Measurements from ENCODE around the gene RAB7B. TPM values are rescaled to one million over a fixed set of nuclear protein-coding genes. Genes with fewer than 3 reads are reported as not detected.

The RAB7B gene
- total and polyA plus RNA-seq, 4 donors = 0.08 to 0.89 (median 0.20) TPM; not detected in 1

DNA sequence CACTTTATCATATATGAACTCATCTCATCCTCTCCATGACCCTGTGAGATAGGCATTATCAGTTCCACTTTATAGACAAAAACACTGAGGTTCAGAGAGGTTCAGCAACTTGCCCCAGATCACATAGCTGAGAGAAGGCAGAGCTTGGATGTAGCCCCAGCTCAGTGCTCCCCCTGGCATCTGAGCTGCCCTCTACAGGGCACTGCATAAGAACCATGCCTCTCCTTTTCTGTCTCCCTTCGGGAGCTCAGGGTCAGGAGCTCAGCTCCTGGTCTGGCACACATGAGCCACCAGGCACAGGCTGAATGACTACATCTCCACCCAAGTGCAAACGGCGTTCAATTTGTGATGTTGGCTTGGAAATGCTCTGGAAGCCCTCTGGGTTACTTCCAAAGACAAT is 16.9 kb downstream of the RAB7B start:
- WGBS = 82% methylated on average over 3 of the region's 3 CpGs
- no peak for DNase-seq (ENCODE audit: low spot score)
- Histone ChIP-seq H3K27ac (ENCODE audit: low read depth in 1 of 2, low read length in 2 of 2) (no peak overlapping the region), H3K9me3 (ENCODE audit: control insufficient read depth in 4 of 4, low read length in 3 of 4) (no peaks in the 10 kb centered on the region), H3K4me3 (ENCODE audit: low read depth in 1 of 3, low read length in 3 of 3) (no peak overlapping the region), H3K9ac (ENCODE audit: low read depth in 1 of 2, low read length in 2 of 2) (no peak overlapping the region), H3K4me1 (ENCODE audit: control insufficient read depth in 4 of 4, insufficient read depth in 4 of 4, low read length in 3 of 4) (peaks cover 0 to 6% (median 1%) of the 10 kb centered on the region in 4 donors), H3K36me3 (ENCODE audit: control insufficient read depth in 4 of 4, insufficient read depth in 3 of 4, low read depth in 1 of 4, low read length in 3 of 4) (no peaks in the 10 kb centered on the region), H3K27me3 (ENCODE audit: control insufficient read depth in 4 of 4, insufficient read depth in 4 of 4, low read length in 3 of 4) (no peaks in the 10 kb centered on the region)
- TF ChIP-seq GABPA (IDR thresholded peaks at IDR 0.05 in 1 of 2, conservative IDR thresholded peaks at IDR 0.05 in 1 of 2) = no peak
- TF ChIP-seq YY1 (IDR thresholded peaks at IDR 0.05) = no peak
- TF ChIP-seq FOXA1 (IDR thresholded peaks at IDR 0.05) = no peak
- TF ChIP-seq FOXA2 (IDR thresholded peaks at IDR 0.05) = no peak
- TF ChIP-seq, protein P1, sequence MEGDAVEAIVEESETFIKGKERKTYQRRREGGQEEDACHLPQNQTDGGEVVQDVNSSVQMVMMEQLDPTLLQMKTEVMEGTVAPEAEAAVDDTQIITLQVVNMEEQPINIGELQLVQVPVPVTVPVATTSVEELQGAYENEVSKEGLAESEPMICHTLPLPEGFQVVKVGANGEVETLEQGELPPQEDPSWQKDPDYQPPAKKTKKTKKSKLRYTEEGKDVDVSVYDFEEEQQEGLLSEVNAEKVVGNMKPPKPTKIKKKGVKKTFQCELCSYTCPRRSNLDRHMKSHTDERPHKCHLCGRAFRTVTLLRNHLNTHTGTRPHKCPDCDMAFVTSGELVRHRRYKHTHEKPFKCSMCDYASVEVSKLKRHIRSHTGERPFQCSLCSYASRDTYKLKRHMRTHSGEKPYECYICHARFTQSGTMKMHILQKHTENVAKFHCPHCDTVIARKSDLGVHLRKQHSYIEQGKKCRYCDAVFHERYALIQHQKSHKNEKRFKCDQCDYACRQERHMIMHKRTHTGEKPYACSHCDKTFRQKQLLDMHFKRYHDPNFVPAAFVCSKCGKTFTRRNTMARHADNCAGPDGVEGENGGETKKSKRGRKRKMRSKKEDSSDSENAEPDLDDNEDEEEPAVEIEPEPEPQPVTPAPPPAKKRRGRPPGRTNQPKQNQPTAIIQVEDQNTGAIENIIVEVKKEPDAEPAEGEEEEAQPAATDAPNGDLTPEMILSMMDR (IDR thresholded peaks at IDR 0.05; ENCODE audit: low read depth, low read length, missing input control) = no peak
- no peak for TF ChIP-seq TAF1 (conservative IDR thresholded peaks at IDR 0.05)
- no peak for TF ChIP-seq EGR1 (IDR thresholded peaks at IDR 0.05; ENCODE audit: low read depth in 2 of 2)
- TF ChIP-seq, protein P2, sequence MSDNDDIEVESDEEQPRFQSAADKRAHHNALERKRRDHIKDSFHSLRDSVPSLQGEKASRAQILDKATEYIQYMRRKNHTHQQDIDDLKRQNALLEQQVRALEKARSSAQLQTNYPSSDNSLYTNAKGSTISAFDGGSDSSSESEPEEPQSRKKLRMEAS (IDR thresholded peaks at IDR 0.05) = no peak
- TF ChIP-seq RXRA (IDR thresholded peaks at IDR 0.05) = no peak
- TF ChIP-seq HNF4G (IDR thresholded peaks at IDR 0.05) = no peak
- TF ChIP-seq HNF4A (conservative IDR thresholded peaks at IDR 0.05) = no peak
- no peak for TF ChIP-seq RAD21 (IDR thresholded peaks at IDR 0.05)
- no peak for TF ChIP-seq JUND (IDR thresholded peaks at IDR 0.05)
- TF ChIP-seq, protein P3, sequence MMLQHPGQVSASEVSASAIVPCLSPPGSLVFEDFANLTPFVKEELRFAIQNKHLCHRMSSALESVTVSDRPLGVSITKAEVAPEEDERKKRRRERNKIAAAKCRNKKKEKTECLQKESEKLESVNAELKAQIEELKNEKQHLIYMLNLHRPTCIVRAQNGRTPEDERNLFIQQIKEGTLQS (IDR thresholded peaks at IDR 0.05) = no peak
- no peak for TF ChIP-seq SP1 (IDR thresholded peaks at IDR 0.05)
- TF ChIP-seq, protein P4, sequence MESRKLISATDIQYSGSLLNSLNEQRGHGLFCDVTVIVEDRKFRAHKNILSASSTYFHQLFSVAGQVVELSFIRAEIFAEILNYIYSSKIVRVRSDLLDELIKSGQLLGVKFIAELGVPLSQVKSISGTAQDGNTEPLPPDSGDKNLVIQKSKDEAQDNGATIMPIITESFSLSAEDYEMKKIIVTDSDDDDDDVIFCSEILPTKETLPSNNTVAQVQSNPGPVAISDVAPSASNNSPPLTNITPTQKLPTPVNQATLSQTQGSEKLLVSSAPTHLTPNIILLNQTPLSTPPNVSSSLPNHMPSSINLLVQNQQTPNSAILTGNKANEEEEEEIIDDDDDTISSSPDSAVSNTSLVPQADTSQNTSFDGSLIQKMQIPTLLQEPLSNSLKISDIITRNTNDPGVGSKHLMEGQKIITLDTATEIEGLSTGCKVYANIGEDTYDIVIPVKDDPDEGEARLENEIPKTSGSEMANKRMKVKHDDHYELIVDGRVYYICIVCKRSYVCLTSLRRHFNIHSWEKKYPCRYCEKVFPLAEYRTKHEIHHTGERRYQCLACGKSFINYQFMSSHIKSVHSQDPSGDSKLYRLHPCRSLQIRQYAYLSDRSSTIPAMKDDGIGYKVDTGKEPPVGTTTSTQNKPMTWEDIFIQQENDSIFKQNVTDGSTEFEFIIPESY (IDR thresholded peaks at IDR 0.05) = no peak

DNA sequence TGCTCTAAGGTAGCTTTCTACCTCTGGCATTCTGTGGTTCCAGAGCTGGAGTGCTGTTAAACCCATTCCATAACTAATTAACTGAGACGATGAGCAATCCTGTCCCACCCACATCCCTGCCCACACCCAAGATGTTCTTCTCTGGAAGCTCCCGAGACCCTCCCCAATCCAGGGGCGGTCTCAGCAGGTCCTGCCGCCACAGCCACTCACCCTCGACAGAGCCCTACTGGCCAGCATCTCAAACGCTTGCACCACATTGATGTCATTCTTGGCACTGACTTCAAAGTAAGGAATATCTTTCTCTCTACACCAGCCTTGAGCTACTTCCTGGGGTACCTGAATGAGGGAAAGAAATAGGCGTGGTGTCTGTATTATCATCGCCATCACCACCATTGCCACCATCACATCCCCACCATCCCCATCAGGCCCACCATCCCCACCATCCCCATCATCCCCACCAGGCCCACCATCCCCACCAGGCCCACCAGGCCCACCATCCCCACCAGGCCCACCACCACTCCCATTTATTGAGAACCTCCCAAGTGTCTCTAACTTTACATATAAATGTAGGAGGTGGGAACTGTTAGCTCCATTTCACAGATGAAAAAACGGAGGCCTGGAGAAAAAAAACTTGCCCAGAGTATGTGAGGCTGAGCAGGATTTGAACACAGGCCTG is 17.7 kb downstream of the RAB7B start:
- TF ChIP-seq, protein P4 (IDR thresholded peaks at IDR 0.05) = no peak
- TF ChIP-seq HNF4A (conservative IDR thresholded peaks at IDR 0.05) (no peak), JUND (IDR thresholded peaks at IDR 0.05) (no peak), RXRA (IDR thresholded peaks at IDR 0.05) (no peak), NR2F2 (IDR thresholded peaks at IDR 0.05) (no peak), EGR1 (IDR thresholded peaks at IDR 0.05; ENCODE audit: low read depth in 2 of 2) (no peak), SP1 (IDR thresholded peaks at IDR 0.05) (no peak), YY1 (IDR thresholded peaks at IDR 0.05) (no peak)
- no peaks in the 10 kb centered on the region for H3K9me3 ChIP-seq (ENCODE audit: control insufficient read depth in 4 of 4, low read length in 3 of 4)
- peaks cover 0 to 6% (median 1%) of the 10 kb centered on the region in 4 donors for H3K4me1 ChIP-seq (ENCODE audit: control insufficient read depth in 4 of 4, insufficient read depth in 4 of 4, low read length in 3 of 4)
- H3K27ac ChIP-seq (ENCODE audit: low read depth in 1 of 2, low read length in 2 of 2) = no peak overlapping the region
- H3K27me3 ChIP-seq (ENCODE audit: control insufficient read depth in 4 of 4, insufficient read depth in 4 of 4, low read length in 3 of 4) = no peaks in the 10 kb centered on the region
- H3K4me3 ChIP-seq (ENCODE audit: low read depth in 1 of 3, low read length in 3 of 3) = no peak overlapping the region
- H3K36me3 ChIP-seq (ENCODE audit: control insufficient read depth in 4 of 4, insufficient read depth in 3 of 4, low read depth in 1 of 4, low read length in 3 of 4) = no peaks in the 10 kb centered on the region
- WGBS = 87% methylated on average over 9 of the region's 9 CpGs
- H3K9ac ChIP-seq (ENCODE audit: low read depth in 1 of 2, low read length in 2 of 2) = no peak overlapping the region
- no peak for DNase-seq (ENCODE audit: low spot score)
